ENCODE data around the gene CDH4. TPM values are rescaled to one million over a fixed set of nuclear protein-coding genes. Genes with fewer than 3 reads are reported as not detected.

The CDH4 gene
- total and polyA plus RNA-seq, 9 of the 15 experiments (the other 6 are each of a cell fraction or from before 2014, with no cell fraction given), result 0.04 TPM; not detected in 8

DNA sequence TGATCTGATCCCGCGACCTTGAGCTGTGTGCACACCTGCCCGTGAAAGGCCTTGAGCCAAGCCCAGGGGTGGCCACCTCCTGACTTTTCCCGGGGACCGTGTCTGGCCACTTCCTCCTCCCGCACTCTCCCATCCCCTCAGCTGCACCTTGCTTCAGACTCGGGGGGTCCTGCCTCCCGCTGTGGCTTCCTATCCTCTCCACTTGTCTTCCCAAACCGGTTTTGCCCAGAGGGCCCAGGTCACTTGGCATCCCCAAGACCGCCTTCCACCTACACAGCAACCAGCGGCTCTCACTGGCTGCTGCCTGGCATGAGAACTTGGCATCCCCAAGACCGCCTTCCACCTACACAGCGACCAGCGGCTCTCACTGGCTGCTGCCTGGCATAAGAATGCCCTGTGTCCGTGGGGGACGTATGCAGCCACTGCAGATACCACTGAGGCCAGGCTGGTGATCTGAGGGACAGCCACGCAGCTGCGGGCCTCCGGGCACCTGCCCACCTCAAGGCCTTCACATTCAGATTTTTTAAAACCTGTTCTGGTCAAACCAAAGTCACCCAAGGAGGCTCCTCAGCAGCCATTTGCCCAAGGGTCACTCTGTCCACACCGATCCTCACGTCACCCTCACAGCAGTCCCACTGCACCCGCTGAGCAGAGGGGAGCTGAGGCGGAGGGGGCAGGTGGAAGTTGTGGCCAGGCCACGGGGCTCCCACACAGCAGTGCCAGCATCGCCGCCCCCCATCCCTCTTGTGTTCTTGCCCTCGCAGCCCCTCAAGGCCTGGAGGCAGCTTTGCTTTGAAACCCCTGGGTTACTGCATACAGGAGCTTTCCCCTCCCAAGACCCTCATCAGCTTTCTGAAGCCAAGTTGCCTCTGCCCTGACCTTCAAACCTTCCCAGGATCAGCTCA, 568.1 kb downstream of the CDH4 start:
- FAIRE-seq (no peak), ATAC-seq (no peak), DNase-seq (ENCODE audit: extremely low read depth in 1 of 4, low spot score in 3 of 4) (no peak)
- Histone ChIP-seq H3K27ac (ENCODE audit: extremely low read depth, low read depth, low read length) (no peak overlapping the region), H3K79me2 (ENCODE audit: control insufficient read depth, insufficient read depth, low read length) (no peaks in the 10 kb centered on the region), H3K9me3 (replicated peaks; ENCODE audit: control insufficient read depth, insufficient read depth, low read depth, low read length) (no peaks in the 10 kb centered on the region), H3K4me3 (no peak overlapping the region), H3K4me2 (ENCODE audit: insufficient read depth, low read length) (no peak overlapping the region), H3K4me1 (replicated peaks in 1 of 2; ENCODE audit: control insufficient read depth in 2 of 2, insufficient read depth in 2 of 2, low read length in 2 of 2) (no peaks in the 10 kb centered on the region), H3K36me3 (ENCODE audit: control insufficient read depth, insufficient read depth, low read length) (no peaks in the 10 kb centered on the region), H3K9ac (ENCODE audit: insufficient read depth in 1 of 2, low read depth in 2 of 2, low read length in 2 of 2) (no peak overlapping the region), H3K27me3 (ENCODE audit: control insufficient read depth in 2 of 2, insufficient read depth in 2 of 2, low read length in 2 of 2) (peaks cover 11 to 52% of the 10 kb centered on the region in 2 experiments; a peak in 4 of 5 replicates), H3K9me1 (ENCODE audit: control insufficient read depth, insufficient read depth, low read length) (no peaks in the 10 kb centered on the region), H2AFZ (ENCODE audit: low read depth, low read length) (no peak overlapping the region), H4K20me1 (replicated peaks; ENCODE audit: control insufficient read depth, insufficient read depth, low read length) (peaks cover 3% of the 10 kb centered on the region; the same call in 1 of the 2 replicates)
- POLR2A ChIA-PET, result interaction anchor here (0.5 kb wide), 1 partner anchor 161 kb away, joined by 3 read pairs; no protein-coding TSS in a partner anchor
- BruUV-seq (replicated peaks), result no TSS peak
- TF ChIP-seq SP1 (CRISPR knock-in tag; IDR thresholded peaks at IDR 0.05), result no peak
- TF ChIP-seq ZNF384 (IDR thresholded peaks at IDR 0.05; ENCODE audit: low read depth, low read length), result no peak
- TF ChIP-seq DEAF1 (CRISPR knock-in tag; IDR thresholded peaks at IDR 0.05), result no peak
- no peak for TF ChIP-seq USF1 (CRISPR knock-in tag; IDR thresholded peaks at IDR 0.05)
- TF ChIP-seq ZNF717 (CRISPR knock-in tag; IDR thresholded peaks at IDR 0.05), result no peak
- no peak for TF ChIP-seq RFX1 (IDR thresholded peaks at IDR 0.05)
- no peak for TF ChIP-seq ZC3H11A (IDR thresholded peaks at IDR 0.05; ENCODE audit: low read depth, low read length)
- no peak for TF ChIP-seq RBFOX2 (IDR thresholded peaks at IDR 0.05; ENCODE audit: low read depth, low read length)
- TF ChIP-seq ATF3 (IDR thresholded peaks at IDR 0.05), result no peak
- no peak for TF ChIP-seq ATF3 (CRISPR knock-in tag; conservative IDR thresholded peaks at IDR 0.05)
- TF ChIP-seq ZNF175 (CRISPR knock-in tag; IDR thresholded peaks at IDR 0.05; ENCODE audit: low read depth), result no peak
- TF ChIP-seq DMBX1 (CRISPR knock-in tag; IDR thresholded peaks at IDR 0.05; ENCODE audit: borderline replicate concordance), result no peak
- no peak for TF ChIP-seq CHD4 (IDR thresholded peaks at IDR 0.05; ENCODE audit: insufficient read depth, insufficient replicate concordance, low read depth, low read length, poor library complexity, severe bottlenecking)
- TF ChIP-seq CBFB (CRISPR knock-in tag; IDR thresholded peaks at IDR 0.05), result no peak
- intact Hi-C loops (cut with micrococcal nuclease), result no loop called here
- in situ Hi-C loops (cut with MboI), result no loop called here
- under 1% methylated on average over 25 of the region's 27 CpGs for WGBS (ENCODE audit: insufficient coverage, low coverage, missing lambda C conversion rate)
- CTCF ChIA-PET (ENCODE audit: low intra/inter-chr PET ratio), result no interaction called here
